Liver (tissue), 9 donors: ENCODE results near the gene SQOR. TPM values are rescaled to one million over a fixed set of nuclear protein-coding genes. Genes with fewer than 3 reads are reported as not detected.

ENCODE experiments used
- DNase-seq: peaks from one replicate; pipeline ENCODE4 v3.0.0-alpha.2; 2017; ENCODE audit warnings: low spot score
- H3K27ac ChIP-seq, 2 donors: one replicate each; pipeline ENCODE4 v1.7.0; 2013; ENCODE audit warnings: inconsistent platforms in 2 of 2, low read length in 2 of 2, control low read depth in 1 of 2, low read depth in 1 of 2, mild to moderate bottlenecking in 1 of 2
- H3K27me3 ChIP-seq, 4 donors: one replicate each; pipeline versions ENCODE4 v1.6.1 to v1.7.0; 2013; ENCODE audit warnings: low read length in 3 of 4, inconsistent platforms in 1 of 4, mild to moderate bottlenecking in 1 of 4, moderate library complexity in 1 of 4; ENCODE audit not compliant: control insufficient read depth in 4 of 4, insufficient read depth in 4 of 4
- H3K36me3 ChIP-seq, 4 donors: one replicate each; pipeline versions ENCODE4 v1.6.1 to v1.7.0; 2013; ENCODE audit warnings: low read length in 3 of 4, mild to moderate bottlenecking in 3 of 4, low read depth in 1 of 4, moderate library complexity in 1 of 4; ENCODE audit not compliant: control insufficient read depth in 4 of 4, insufficient read depth in 3 of 4
- H3K4me1 ChIP-seq, 4 donors: one replicate each; pipeline versions ENCODE4 v1.6.1 to v1.7.0; 2013; ENCODE audit warnings: low read length in 3 of 4, mild to moderate bottlenecking in 3 of 4, moderate library complexity in 1 of 4; ENCODE audit not compliant: control insufficient read depth in 4 of 4, insufficient read depth in 4 of 4
- H3K4me3 ChIP-seq, 3 donors: one replicate each; pipeline versions ENCODE4 v1.6.1 to v1.7.0; 2013; ENCODE audit warnings: low read length in 3 of 3, control low read depth in 1 of 3, low read depth in 1 of 3, mild to moderate bottlenecking in 1 of 3
- H3K9ac ChIP-seq, 2 donors: one replicate each; pipeline ENCODE4 v1.7.0; 2013; ENCODE audit warnings: low read length in 2 of 2, mild to moderate bottlenecking in 2 of 2, moderate library complexity in 2 of 2, control low read depth in 1 of 2, low read depth in 1 of 2
- H3K9me3 ChIP-seq, 4 donors: one replicate each; pipeline versions ENCODE4 v1.6.1 to v1.7.0; 2013; ENCODE audit warnings: low read length in 3 of 4; ENCODE audit not compliant: control insufficient read depth in 4 of 4
- ATF3 ChIP-seq: IDR thresholded peaks from 2 replicates; pipeline ENCODE4 v1.6.1; 2016; ENCODE audit warnings: antibody characterized with exemption
- EGR1 ChIP-seq, 2 donors: IDR thresholded peaks; 2 replicates each; pipeline ENCODE4 v1.6.1; 2016 to 2018; ENCODE audit warnings: antibody characterized with exemption in 2 of 2, low read depth in 2 of 2
- FOXA1 ChIP-seq: IDR thresholded peaks from 2 replicates; pipeline ENCODE4 v1.6.1; 2016; ENCODE audit warnings: antibody characterized with exemption
- FOXA2 ChIP-seq: IDR thresholded peaks from 2 replicates; pipeline ENCODE4 v1.6.1; 2016; ENCODE audit warnings: antibody characterized with exemption
- GABPA ChIP-seq, 2 donors: IDR thresholded peaks in 1 of 2; conservative IDR thresholded peaks in 1 of 2; 2 replicates each; pipeline ENCODE4 v1.6.1; 2016; ENCODE audit warnings: antibody characterized with exemption in 2 of 2, mild to moderate bottlenecking in 1 of 2, moderate library complexity in 1 of 2
- HNF4A ChIP-seq, 2 donors: conservative IDR thresholded peaks; 2 replicates each; pipeline ENCODE4 v1.6.1; 2016; ENCODE audit warnings: antibody characterized with exemption in 2 of 2, mild to moderate bottlenecking in 2 of 2
- HNF4G ChIP-seq: IDR thresholded peaks from 2 replicates; pipeline ENCODE4 v1.6.1; 2016; ENCODE audit warnings: antibody characterized with exemption
- JUND ChIP-seq, 2 donors: IDR thresholded peaks; 2 replicates each; pipeline ENCODE4 v1.6.1; 2016; ENCODE audit warnings: antibody characterized with exemption in 2 of 2
- NR2F2 ChIP-seq: IDR thresholded peaks from 2 replicates; pipeline ENCODE4 v1.6.1; 2016; ENCODE audit warnings: antibody characterized with exemption
- RAD21 ChIP-seq, 2 donors: IDR thresholded peaks; 2 replicates each; pipeline ENCODE4 v1.6.1; 2016; ENCODE audit warnings: antibody characterized with exemption in 2 of 2, mild to moderate bottlenecking in 2 of 2
- REST ChIP-seq: IDR thresholded peaks from 2 replicates; pipeline ENCODE4 v1.6.1; 2016; ENCODE audit warnings: antibody characterized with exemption, mild to moderate bottlenecking
- RXRA ChIP-seq, 2 donors: IDR thresholded peaks; 2 replicates each; pipeline ENCODE4 v1.6.1; 2017 to 2018; ENCODE audit warnings: antibody characterized with exemption in 2 of 2, mild to moderate bottlenecking in 1 of 2
- SP1 ChIP-seq: IDR thresholded peaks from 2 replicates; pipeline ENCODE4 v1.6.1; 2018; ENCODE audit warnings: antibody characterized with exemption, mild to moderate bottlenecking
- TAF1 ChIP-seq: conservative IDR thresholded peaks from 2 replicates; pipeline ENCODE4 v1.6.1; 2016; ENCODE audit warnings: antibody characterized with exemption, mild to moderate bottlenecking
- YY1 ChIP-seq: IDR thresholded peaks from 2 replicates; pipeline ENCODE4 v1.6.1; 2016; ENCODE audit warnings: antibody characterized with exemption, mild to moderate bottlenecking
- ZBTB33 ChIP-seq: IDR thresholded peaks from 2 replicates; pipeline ENCODE4 v1.6.1; 2016; ENCODE audit warnings: antibody characterized with exemption
- WGBS: extraction: QIAGEN DNeasy Blood & Tissue Kit; methylation state at CpG from one replicate; pipeline ENCODE4 v1.1.7; 2013; 5-methylcytosine and 5-hydroxymethylcytosine counted together
- polyA plus RNA-seq, 2 donors: library from polyadenylated mRNA; stranded (reverse) in 1 of 2; unstranded in 1 of 2; fragments of 200-250 nt in 1 of 2; fragments of >200 nt in 1 of 2; fragmentation: Nextera tagmentation in 1 of 2; extraction: Ambion mirVana in 1 of 2; gene quantifications; one replicate each; pipeline versions ENCODE4 v1.2.1 to v1.2.3, GENCODE V29; 2013 to 2015
- total RNA-seq, 2 donors: library from RNA; depleted of rRNA; stranded (reverse); fragments of >200 nt; gene quantifications; one replicate each; pipeline ENCODE4 v1.2.3, GENCODE V29; 2014
- TF ChIP-seq, protein P1 (sequence below): IDR thresholded peaks from 2 replicates; pipeline ENCODE4 v1.6.1; 2016; ENCODE audit warnings: antibody characterized with exemption
- TF ChIP-seq, protein P2 (sequence below): fragments of 150-350 bp; IDR thresholded peaks from 2 replicates; pipeline ENCODE4 v1.5.1; 2017; ENCODE audit warnings: improper control_type of control experiment, low read depth, low read length; ENCODE audit not compliant: missing input control
- donor health status: healthy.
- donor health status: healthy.
- donor health status: healthy.
- donor health status: healthy.
- donor health status: healthy.

Gene SQOR
- total and polyA plus RNA-seq, 4 donors, result 29.6 to 41.7 (median 35.1) TPM

DNA sequence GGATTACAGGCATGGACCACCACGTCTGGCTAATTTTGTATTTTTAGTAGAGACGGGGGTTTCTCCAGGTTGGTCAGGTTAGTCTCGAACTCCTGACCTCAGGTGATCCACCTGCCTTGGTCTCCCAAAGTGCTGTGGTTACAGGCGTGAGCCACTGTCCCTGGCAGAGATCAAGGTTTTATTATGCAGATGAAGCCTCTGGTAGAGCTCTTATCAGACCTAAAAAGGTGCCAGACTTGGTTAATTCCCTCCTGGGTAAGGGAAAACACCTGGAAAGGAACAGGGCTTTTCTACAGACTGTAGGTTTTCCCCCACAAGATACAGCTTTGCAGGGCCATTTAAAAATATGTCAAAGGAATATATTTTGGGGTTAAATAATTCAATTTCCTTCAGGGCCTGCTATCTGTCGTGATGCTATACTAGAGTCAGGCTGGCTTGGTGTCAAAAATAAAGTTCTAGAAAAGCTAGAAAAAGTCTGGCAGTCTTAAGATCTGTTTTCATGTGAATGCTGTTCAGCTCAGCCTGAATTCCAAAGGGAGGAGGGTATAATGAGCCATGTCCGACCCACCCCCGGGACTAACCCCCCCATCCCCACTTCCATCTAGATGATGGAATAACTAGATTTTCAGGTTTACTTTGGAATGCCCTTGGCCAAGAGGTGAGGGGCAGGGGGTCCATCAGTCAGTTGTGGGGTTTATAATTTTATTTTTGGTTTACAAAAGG lies 49.6 kb upstream of the SQOR start:
- no peak overlapping the region for H3K4me3 ChIP-seq
- H3K27me3 ChIP-seq, result no peaks in the 10 kb centered on the region
- H3K9me3 ChIP-seq, result no peaks in the 10 kb centered on the region
- no peak overlapping the region for H3K27ac ChIP-seq
- H3K36me3 ChIP-seq, result peaks cover 0 to 1% (median 0%) of the 10 kb centered on the region in 4 donors
- WGBS, result 85% methylated on average over 7 of the region's 7 CpGs
- H3K4me1 ChIP-seq, result peaks cover 0 to 27% (median 20%) of the 10 kb centered on the region in 4 donors
- no peak for DNase-seq
- H3K9ac ChIP-seq, result no peak overlapping the region
- TF ChIP-seq RXRA (IDR thresholded peaks at IDR 0.05), result no peak
- TF ChIP-seq, protein P1, sequence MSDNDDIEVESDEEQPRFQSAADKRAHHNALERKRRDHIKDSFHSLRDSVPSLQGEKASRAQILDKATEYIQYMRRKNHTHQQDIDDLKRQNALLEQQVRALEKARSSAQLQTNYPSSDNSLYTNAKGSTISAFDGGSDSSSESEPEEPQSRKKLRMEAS, result no peak
- no peak for TF ChIP-seq NR2F2
- no peak for TF ChIP-seq ZBTB33
- TF ChIP-seq GABPA (IDR thresholded peaks at IDR 0.05 in 1 of 2, conservative IDR thresholded peaks at IDR 0.05 in 1 of 2), result no peak
- no peak for TF ChIP-seq EGR1 (IDR thresholded peaks at IDR 0.05; ENCODE audit: low read depth in 2 of 2)
- no peak for TF ChIP-seq ATF3
- no peak for TF ChIP-seq REST
- TF ChIP-seq, protein P2, sequence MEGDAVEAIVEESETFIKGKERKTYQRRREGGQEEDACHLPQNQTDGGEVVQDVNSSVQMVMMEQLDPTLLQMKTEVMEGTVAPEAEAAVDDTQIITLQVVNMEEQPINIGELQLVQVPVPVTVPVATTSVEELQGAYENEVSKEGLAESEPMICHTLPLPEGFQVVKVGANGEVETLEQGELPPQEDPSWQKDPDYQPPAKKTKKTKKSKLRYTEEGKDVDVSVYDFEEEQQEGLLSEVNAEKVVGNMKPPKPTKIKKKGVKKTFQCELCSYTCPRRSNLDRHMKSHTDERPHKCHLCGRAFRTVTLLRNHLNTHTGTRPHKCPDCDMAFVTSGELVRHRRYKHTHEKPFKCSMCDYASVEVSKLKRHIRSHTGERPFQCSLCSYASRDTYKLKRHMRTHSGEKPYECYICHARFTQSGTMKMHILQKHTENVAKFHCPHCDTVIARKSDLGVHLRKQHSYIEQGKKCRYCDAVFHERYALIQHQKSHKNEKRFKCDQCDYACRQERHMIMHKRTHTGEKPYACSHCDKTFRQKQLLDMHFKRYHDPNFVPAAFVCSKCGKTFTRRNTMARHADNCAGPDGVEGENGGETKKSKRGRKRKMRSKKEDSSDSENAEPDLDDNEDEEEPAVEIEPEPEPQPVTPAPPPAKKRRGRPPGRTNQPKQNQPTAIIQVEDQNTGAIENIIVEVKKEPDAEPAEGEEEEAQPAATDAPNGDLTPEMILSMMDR, result no peak
- TF ChIP-seq HNF4G, result no peak
- no peak for TF ChIP-seq YY1
- no peak for TF ChIP-seq RAD21 (IDR thresholded peaks at IDR 0.05)
- TF ChIP-seq HNF4A (conservative IDR thresholded peaks at IDR 0.05), result no peak
- no peak for TF ChIP-seq SP1
- no peak for TF ChIP-seq JUND (IDR thresholded peaks at IDR 0.05)
- TF ChIP-seq FOXA2, result no peak
- no peak for TF ChIP-seq FOXA1
- TF ChIP-seq TAF1, result no peak
